ENCODE data around the gene REX1BD. TPM values are rescaled to one million over a fixed set of nuclear protein-coding genes. Genes with fewer than 3 reads are reported as not detected.

Gene REX1BD
- total and polyA plus RNA-seq, 2 of the 8 experiments (the other 6 are each of a cell fraction or from before 2014, with no cell fraction given) = 56.8 to 62.7 TPM

GRCh38 chr19:18636183-18636968 is 47.8 kb downstream of the REX1BD start (continued):
- TF ChIP-seq SP1 (IDR thresholded peaks at IDR 0.05; ENCODE audit: low read depth, low read length) = peak; percentile 9; the same call in 1 of the 2 replicates
